ENCODE measurements around the gene CASP10.
"Not testable (repeated sequence)": the region's sequence is repeated elsewhere in the genome, so short reads cannot be mapped to it uniquely, and the experiment has no call there.

Gene CASP10

GRCh38 chr2:201150454-201151020, 32.4 kb upstream of the CASP10 start:
- DNase-seq (ENCODE audit: low read depth in 1 of 2, low spot score in 1 of 2), result no peak
- TF ChIP-seq JUND (IDR thresholded peaks at IDR 0.05; ENCODE audit: low read depth), result no peak
- in situ Hi-C loops (cut with HindIII; ENCODE audit: low pct_unique_long_range_greater_than_20kb, low sequenced_read_pairs), result no loop called here

- in situ Hi-C loops (cut with HindIII; ENCODE audit: low pct_unique_long_range_greater_than_20kb, low sequenced_read_pairs), result no loop called here
- no peak for TF ChIP-seq JUND (IDR thresholded peaks at IDR 0.05; ENCODE audit: low read depth)
- DNase-seq (ENCODE audit: low read depth in 1 of 2, low spot score in 1 of 2), result no peak
Measured at GRCh38 chr2:201151127-201151981, 31.6 kb upstream of the CASP10 start.

GRCh38 chr2:201152517-201152916, 30.4 kb upstream of the CASP10 start:
- no peak for DNase-seq (ENCODE audit: low read depth in 1 of 2, low spot score in 1 of 2)
- in situ Hi-C loops (cut with HindIII; ENCODE audit: low pct_unique_long_range_greater_than_20kb, low sequenced_read_pairs), result no loop called here
- TF ChIP-seq JUND (IDR thresholded peaks at IDR 0.05; ENCODE audit: low read depth), result no peak

- no peak for DNase-seq (ENCODE audit: low read depth in 1 of 2, low spot score in 1 of 2)
- in situ Hi-C loops (cut with HindIII; ENCODE audit: low pct_unique_long_range_greater_than_20kb, low sequenced_read_pairs), result no loop called here
- TF ChIP-seq JUND (IDR thresholded peaks at IDR 0.05; ENCODE audit: low read depth), result no peak
Measured at GRCh38 chr2:201152999-201153815, 29.7 kb upstream of the CASP10 start.

- TF ChIP-seq JUND (IDR thresholded peaks at IDR 0.05; ENCODE audit: low read depth), result no peak
- in situ Hi-C loops (cut with HindIII; ENCODE audit: low pct_unique_long_range_greater_than_20kb, low sequenced_read_pairs), result no loop called here
- DNase-seq (ENCODE audit: low read depth in 1 of 2, low spot score in 1 of 2), result no peak
Measured at GRCh38 chr2:201154615-201155399, 28.1 kb upstream of the CASP10 start.

GRCh38 chr2:201156036-201156435, 26.9 kb upstream of the CASP10 start:
- no peak for TF ChIP-seq JUND (IDR thresholded peaks at IDR 0.05; ENCODE audit: low read depth)
- in situ Hi-C loops (cut with HindIII; ENCODE audit: low pct_unique_long_range_greater_than_20kb, low sequenced_read_pairs), result no loop called here
- DNase-seq (ENCODE audit: low read depth in 1 of 2, low spot score in 1 of 2), result no peak

DNA sequence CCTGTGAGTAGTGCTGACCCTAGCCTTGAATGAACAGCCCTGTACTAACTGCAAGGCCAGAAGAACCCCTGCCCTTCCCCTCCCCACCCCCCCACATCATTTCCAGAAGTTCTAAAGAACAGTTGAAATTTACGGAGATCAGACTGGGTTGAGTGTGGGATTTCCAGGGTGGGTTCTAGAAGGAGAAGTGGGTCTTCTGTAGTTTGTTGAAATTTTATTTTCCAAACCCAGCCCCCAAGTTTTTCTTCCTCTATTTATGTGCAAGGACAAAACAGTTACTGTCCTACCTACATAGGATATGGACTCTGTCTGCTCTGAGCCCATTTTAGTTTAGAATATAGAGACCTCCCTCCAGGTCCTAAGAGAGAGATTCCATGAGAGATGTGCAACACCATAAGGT, 26.3 kb upstream of the CASP10 start:
- TF ChIP-seq JUND (IDR thresholded peaks at IDR 0.05; ENCODE audit: low read depth), result no peak
- no peak for DNase-seq (ENCODE audit: low read depth in 1 of 2, low spot score in 1 of 2)
- in situ Hi-C loops (cut with HindIII; ENCODE audit: low pct_unique_long_range_greater_than_20kb, low sequenced_read_pairs), result no loop called here

DNA sequence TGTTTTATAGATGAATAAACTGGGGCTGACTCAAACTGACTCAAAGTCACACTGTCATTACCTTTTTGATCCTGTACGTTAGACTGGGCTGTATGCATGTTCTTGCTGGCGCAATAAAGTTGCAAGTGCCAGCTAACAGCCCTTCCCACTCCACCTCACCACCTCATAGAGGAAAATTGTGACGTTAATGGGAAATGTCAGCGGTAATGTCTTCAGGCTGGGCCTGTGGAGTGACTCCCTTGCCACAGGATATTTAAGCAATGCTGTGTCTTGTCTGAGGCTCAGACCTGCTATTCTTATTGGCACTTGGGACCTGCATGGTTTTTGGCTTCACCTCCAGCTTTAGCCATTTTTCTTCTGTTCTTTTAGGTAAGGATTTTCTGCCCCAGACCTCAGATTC, 25.2 kb upstream of the CASP10 start:
- in situ Hi-C loops (cut with HindIII; ENCODE audit: low pct_unique_long_range_greater_than_20kb, low sequenced_read_pairs), result no loop called here
- no peak for DNase-seq (ENCODE audit: low read depth in 1 of 2, low spot score in 1 of 2)
- TF ChIP-seq JUND (IDR thresholded peaks at IDR 0.05; ENCODE audit: low read depth), result no peak

DNA sequence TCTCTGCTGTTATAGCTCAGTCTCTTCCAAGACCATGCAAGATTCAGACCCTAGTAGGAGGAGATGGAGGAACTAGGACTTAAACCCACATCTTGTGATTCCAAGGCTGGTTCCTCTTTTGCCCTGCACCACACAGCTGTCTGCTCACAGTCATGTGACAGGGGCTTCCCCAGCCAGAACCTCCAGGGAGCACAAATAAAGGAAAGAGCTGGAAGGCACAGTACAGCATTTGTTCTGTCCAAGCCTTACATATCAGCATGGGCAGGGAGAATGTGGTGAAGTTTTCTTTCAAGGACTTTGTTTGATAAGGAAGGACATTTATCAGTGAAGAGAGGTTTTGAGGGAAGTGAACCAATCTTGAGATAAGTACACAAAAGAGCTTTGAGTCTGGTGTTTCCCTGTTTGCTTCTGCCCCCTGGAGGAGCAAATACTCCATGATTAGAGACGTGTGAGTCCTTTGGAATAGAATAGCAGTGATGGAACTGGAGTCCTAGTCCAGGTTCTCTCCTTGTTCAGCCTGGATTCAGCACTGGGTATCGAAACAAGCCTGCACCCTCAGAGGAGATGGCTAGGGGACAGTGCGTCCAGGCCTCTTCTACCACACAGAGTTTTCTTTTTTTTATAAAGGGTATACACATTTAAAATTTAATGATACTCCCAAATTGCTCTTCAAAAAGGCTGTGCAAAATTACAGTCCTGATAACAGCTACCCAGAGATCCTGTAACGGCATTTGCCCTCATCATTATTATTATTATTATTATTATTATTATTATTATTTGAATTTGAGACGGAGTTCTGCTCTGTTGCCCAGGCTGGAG, 24.6 kb upstream of the CASP10 start:
- DNase-seq (ENCODE audit: low read depth in 1 of 2, low spot score in 1 of 2), result peak; percentile 35 to 71
- in situ Hi-C loops (cut with HindIII; ENCODE audit: low pct_unique_long_range_greater_than_20kb, low sequenced_read_pairs), result no loop called here
- TF ChIP-seq JUND (IDR thresholded peaks at IDR 0.05; ENCODE audit: low read depth), result no peak

DNA sequence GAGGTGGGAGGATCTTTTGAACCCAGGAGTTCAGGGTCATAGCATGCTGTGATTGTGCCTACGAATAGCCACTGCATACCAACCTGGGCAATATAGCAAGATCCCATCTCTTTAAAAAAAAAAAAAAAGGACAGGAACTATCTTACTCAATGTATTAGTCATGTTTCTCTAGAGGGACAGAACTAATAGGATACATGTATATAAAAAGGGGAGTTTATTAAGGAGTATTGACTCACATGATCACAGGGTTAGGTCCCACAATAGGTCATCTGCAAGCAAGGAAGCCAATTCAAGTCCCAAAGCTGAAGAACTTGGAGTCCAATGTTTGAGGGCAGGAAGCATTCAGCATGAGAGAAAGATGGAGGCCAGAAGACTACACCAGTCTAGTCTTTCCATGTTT, 18.8 kb upstream of the CASP10 start:
- in situ Hi-C loops (cut with HindIII; ENCODE audit: low pct_unique_long_range_greater_than_20kb, low sequenced_read_pairs), result no loop called here
- DNase-seq (ENCODE audit: low read depth in 1 of 2, low spot score in 1 of 2), result no peak

DNA sequence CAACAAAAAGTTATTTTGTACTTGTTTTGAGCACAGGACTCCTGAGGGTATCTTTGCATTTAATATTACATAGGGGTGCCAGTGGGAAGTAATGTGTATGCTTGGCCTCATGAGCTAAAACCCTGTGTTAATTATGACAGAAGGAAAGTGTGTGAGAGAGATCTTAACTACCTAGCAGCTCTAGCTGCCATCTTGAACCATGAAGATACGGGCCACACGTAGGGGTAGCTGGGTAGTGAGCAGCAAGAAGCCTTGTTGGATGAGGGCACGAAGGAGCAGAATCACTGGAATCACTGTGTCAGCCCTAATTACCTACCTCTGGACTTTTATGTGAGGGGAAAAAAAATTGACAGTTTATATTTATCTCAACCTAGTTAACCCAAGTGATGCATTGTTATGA, 15.4 kb upstream of the CASP10 start:
- DNase-seq (ENCODE audit: low read depth in 1 of 2, low spot score in 1 of 2), result no peak
- no peak for TF ChIP-seq JUND (IDR thresholded peaks at IDR 0.05; ENCODE audit: low read depth)
- in situ Hi-C loops (cut with HindIII; ENCODE audit: low pct_unique_long_range_greater_than_20kb, low sequenced_read_pairs), result no loop called here

More for the DNA sequence above, 18.8 kb upstream of the CASP10 start:
- TF ChIP-seq JUND (IDR thresholded peaks at IDR 0.05; ENCODE audit: low read depth), result no peak

DNA sequence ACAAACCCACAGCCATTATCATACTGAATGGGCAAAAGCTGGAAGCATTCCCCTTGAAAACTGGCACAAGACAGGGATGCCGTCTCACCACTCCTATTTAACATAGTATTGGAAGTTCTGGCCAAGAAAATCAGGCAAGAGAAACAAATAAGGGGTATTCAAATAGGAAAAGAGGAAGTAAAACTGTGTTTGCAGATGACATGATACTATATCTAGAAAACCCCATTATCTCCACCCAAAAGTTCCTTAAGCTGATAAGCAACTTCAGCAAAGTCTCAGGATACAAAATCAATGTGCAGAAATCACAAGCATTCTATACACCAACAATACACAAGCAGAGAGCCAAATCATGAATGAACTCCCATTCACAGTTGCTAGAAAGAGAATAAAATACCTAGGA, 14.4 kb upstream of the CASP10 start:
- DNase-seq (ENCODE audit: low read depth in 1 of 2, low spot score in 1 of 2); in situ Hi-C loops (cut with HindIII; ENCODE audit: low pct_unique_long_range_greater_than_20kb, low sequenced_read_pairs): not testable (repeated sequence)
